ENCODE data around the gene RPL13.

Gene RPL13

GRCh38 chr16:89599902-89600301 is 39.4 kb downstream of the RPL13 start:
- POLR2A ChIA-PET, result no interaction called here
- Histone ChIP-seq H3K9me3 (ENCODE audit: control insufficient read depth, insufficient read depth, low read depth, low read length) (no peaks in the 10 kb centered on the region), H3K4me1 (ENCODE audit: control insufficient read depth, insufficient read depth, low read length) (no peaks in the 10 kb centered on the region), H3K4me3 (ENCODE audit: low read depth, low read length) (no peak overlapping the region), H3K36me3 (ENCODE audit: control insufficient read depth in 2 of 2, insufficient read depth in 1 of 2, low read length in 2 of 2) (no peaks in the 10 kb centered on the region), H3K27ac (ENCODE audit: extremely low read depth, low read depth, low read length) (no peak overlapping the region)
- no peak for TF ChIP-seq ZBTB8A (tag by site-specific recombination; IDR thresholded peaks at IDR 0.05)
- TF ChIP-seq OVOL3 (tag by site-specific recombination; IDR thresholded peaks at IDR 0.05), result no peak
- TF ChIP-seq ZNF335 (tag by site-specific recombination; conservative IDR thresholded peaks at IDR 0.05), result no peak
- TF ChIP-seq ZNF626 (tag by site-specific recombination; IDR thresholded peaks at IDR 0.05), result no peak
- TF ChIP-seq ZBTB21 (tag by site-specific recombination; IDR thresholded peaks at IDR 0.05), result no peak
- no peak for TF ChIP-seq HOXA7 (CRISPR knock-in tag; IDR thresholded peaks at IDR 0.05; ENCODE audit: borderline replicate concordance)
- no peak for TF ChIP-seq ZNF624 (tag by site-specific recombination; IDR thresholded peaks at IDR 0.05)
- TF ChIP-seq ZNF830 (tag by site-specific recombination; IDR thresholded peaks at IDR 0.05; ENCODE audit: low read depth), result no peak
- no peak for TF ChIP-seq ZNF561 (tag by site-specific recombination; IDR thresholded peaks at IDR 0.05; ENCODE audit: borderline replicate concordance)
- TF ChIP-seq ZNF18 (tag by site-specific recombination; IDR thresholded peaks at IDR 0.05), result no peak
- TF ChIP-seq TSHZ1 (tag by site-specific recombination; IDR thresholded peaks at IDR 0.05; ENCODE audit: borderline replicate concordance), result no peak
- CTCF ChIA-PET, result interaction anchor here (0.5 to 2.4 kb wide), 8 partner anchors 8 to 99 kb away, joined by 3 to 18 read pairs (median 4); no protein-coding TSS in a partner anchor

- Histone ChIP-seq H3K4me1 (ENCODE audit: control insufficient read depth, insufficient read depth, low read length) (no peaks in the 10 kb centered on the region), H3K27ac (ENCODE audit: extremely low read depth, low read depth, low read length) (no peak overlapping the region), H3K36me3 (ENCODE audit: control insufficient read depth in 2 of 2, insufficient read depth in 1 of 2, low read length in 2 of 2) (no peaks in the 10 kb centered on the region), H3K9me3 (ENCODE audit: control insufficient read depth, insufficient read depth, low read depth, low read length) (no peaks in the 10 kb centered on the region), H3K4me3 (ENCODE audit: low read depth, low read length) (no peak overlapping the region)
- CTCF ChIA-PET, result interaction anchor here (0.7 to 2.4 kb wide), 5 partner anchors 9 to 99 kb away, joined by 3 to 18 read pairs (median 5); no protein-coding TSS in a partner anchor
- POLR2A ChIA-PET, result no interaction called here
- TF ChIP-seq EGR2 (tag by site-specific recombination; IDR thresholded peaks at IDR 0.05; ENCODE audit: low read depth) (peak; percentile 71; the same call in 1 of the 2 replicates), GLIS2 (tag by site-specific recombination; IDR thresholded peaks at IDR 0.05) (no peak), ZNF2 (tag by site-specific recombination; IDR thresholded peaks at IDR 0.05) (no peak), ZFHX2 (tag by site-specific recombination; conservative IDR thresholded peaks at IDR 0.05) (peak; percentile 79), ZSCAN4 (tag by site-specific recombination; IDR thresholded peaks at IDR 0.05) (peak; percentile 55; the same call in 1 of the 2 replicates), OVOL3 (tag by site-specific recombination; IDR thresholded peaks at IDR 0.05) (no peak), SCRT2 (tag by site-specific recombination; IDR thresholded peaks at IDR 0.05) (peak; percentile 71)
Measured at GRCh38 chr16:89600427-89600826, 39.9 kb downstream of the RPL13 start.
